ENCODE results near the gene ZKSCAN3. TPM values are rescaled to one million over a fixed set of nuclear protein-coding genes. Genes with fewer than 3 reads are reported as not detected.

Gene ZKSCAN3
- total RNA-seq, 4 donors from 2014 or later: 2.9 to 6.7 (median 4.3) TPM

DNA sequence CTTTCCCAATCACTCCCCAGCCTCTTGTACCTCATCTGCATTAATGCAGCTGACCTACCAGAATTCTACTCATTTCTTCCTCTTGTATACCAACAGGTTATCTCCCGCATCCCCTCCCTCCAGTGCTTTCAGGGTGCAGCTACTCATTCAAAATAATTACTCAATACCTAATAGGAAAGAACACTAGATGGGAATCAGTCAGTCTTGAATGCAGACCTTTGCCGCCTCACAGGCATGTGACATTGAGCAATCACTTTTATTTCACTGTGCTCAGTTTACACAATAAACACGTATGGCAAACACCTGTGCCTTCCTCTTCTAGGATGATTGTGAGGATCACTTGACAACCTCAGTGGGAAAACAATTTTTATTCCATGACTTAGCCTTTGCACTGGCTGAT lies 27.1 kb upstream of the ZKSCAN3 start:
- H3K4me3 ChIP-seq (ENCODE audit: low read depth, poor library complexity, severe bottlenecking): no peak overlapping the region
- no peak for DNase-seq (ENCODE audit: low spot score in 2 of 2)
- WGBS, 2 donors: 76 to 83% methylated on average over 3 of the region's 3 CpGs
- intact Hi-C loops (cut with DNase I; ENCODE audit: low total_unique reads): no loop called here
- no peak for TF ChIP-seq POLR2A (IDR thresholded peaks at IDR 0.05)
- TF ChIP-seq, protein P1, sequence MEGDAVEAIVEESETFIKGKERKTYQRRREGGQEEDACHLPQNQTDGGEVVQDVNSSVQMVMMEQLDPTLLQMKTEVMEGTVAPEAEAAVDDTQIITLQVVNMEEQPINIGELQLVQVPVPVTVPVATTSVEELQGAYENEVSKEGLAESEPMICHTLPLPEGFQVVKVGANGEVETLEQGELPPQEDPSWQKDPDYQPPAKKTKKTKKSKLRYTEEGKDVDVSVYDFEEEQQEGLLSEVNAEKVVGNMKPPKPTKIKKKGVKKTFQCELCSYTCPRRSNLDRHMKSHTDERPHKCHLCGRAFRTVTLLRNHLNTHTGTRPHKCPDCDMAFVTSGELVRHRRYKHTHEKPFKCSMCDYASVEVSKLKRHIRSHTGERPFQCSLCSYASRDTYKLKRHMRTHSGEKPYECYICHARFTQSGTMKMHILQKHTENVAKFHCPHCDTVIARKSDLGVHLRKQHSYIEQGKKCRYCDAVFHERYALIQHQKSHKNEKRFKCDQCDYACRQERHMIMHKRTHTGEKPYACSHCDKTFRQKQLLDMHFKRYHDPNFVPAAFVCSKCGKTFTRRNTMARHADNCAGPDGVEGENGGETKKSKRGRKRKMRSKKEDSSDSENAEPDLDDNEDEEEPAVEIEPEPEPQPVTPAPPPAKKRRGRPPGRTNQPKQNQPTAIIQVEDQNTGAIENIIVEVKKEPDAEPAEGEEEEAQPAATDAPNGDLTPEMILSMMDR (IDR thresholded peaks at IDR 0.05): no peak

DNA sequence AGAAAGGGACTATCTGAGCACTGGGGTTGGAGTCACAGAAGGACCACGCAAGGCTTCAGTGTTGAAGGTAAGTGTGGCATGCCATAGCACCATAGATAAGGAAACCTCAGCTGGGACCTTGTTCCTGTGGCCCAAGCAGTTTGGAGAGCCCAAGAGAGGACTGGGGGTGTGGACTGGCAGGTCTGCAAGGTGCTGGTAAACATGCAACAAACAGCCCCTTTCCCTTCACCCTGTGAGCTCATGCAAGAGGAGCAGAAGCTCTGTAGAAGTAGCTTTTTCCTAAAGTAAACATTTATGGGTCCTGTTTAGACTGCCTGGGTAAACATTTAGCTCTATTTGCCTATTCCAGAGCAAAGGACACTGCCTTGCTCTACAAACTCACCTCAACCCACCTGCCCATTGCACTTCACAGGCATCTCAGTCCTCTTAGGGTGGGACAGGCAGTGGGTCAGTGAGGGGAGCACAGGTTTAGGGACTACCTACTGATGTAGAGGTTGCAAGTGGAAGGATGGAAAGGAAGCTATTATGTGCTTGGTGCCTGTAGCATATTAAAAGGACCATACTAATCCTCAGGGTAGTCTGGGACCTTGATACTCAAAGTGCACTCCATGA lies 25.8 kb upstream of the ZKSCAN3 start:
- WGBS, 2 donors: 100% methylated on average over 1 of the region's 1 CpG
- no peak overlapping the region for H3K4me3 ChIP-seq (ENCODE audit: low read depth, poor library complexity, severe bottlenecking)
- DNase-seq (ENCODE audit: low spot score in 2 of 2): no peak
- intact Hi-C loops (cut with DNase I; ENCODE audit: low total_unique reads): no loop called here
- TF ChIP-seq POLR2A (IDR thresholded peaks at IDR 0.05): no peak
- TF ChIP-seq, protein P1 (IDR thresholded peaks at IDR 0.05): no peak

DNA sequence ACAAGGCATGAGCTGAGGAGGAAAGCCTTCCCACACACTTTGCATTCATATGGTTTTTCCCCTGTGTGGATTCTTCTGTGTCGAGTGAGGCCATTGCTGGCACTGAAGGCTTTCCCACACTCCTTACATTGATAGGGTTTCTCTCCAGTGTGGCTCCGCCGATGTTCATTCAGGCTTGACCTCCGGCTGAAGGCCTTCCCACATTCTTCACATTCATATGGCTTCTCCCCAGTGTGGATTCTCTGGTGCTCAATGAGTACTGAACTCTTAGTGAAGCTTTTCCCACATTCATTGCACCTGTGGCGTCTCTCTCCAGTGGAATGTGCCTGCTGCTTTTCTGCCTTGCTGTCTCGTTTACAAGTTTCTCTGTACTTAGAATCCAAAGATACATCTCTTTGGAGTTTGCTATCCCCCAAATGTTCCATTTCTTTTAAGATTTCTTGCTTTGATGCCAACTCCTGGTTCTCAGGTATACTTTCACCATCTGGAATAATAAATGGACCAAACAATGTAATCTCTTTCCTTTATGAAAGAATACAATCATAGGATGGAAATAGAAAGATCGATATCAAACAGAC lies 23.3 kb upstream of the ZKSCAN3 start:
- TF ChIP-seq, protein P1 (IDR thresholded peaks at IDR 0.05): no peak
- intact Hi-C loops (cut with DNase I; ENCODE audit: low total_unique reads): no loop called here
- H3K4me3 ChIP-seq (ENCODE audit: low read depth, poor library complexity, severe bottlenecking): no peak overlapping the region
- no peak for DNase-seq (ENCODE audit: low spot score in 2 of 2)
- 95 to 97% methylated on average over 7 of the region's 7 CpGs for WGBS, 2 donors

DNA sequence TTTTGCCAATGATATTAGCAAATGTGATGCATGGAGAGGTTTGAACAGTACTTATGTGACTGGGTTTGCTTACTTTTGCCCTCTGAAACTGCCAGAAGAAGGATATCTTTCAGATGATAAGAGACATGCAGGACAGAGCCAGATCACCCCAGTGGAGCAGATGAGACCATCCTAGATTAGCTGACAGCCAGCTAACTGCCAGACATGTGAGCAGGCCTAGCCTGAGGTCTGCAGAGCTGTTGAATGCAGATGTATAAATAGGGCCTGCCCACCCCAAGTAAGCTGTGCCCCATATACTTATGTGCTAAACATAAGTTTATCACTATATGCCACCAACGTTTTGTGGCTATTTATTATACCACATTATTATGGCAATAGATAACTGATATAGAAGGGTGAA lies 19.7 kb upstream of the ZKSCAN3 start:
- intact Hi-C loops (cut with DNase I; ENCODE audit: low total_unique reads): no loop called here
- TF ChIP-seq, protein P1 (IDR thresholded peaks at IDR 0.05): no peak
- no peak overlapping the region for H3K4me3 ChIP-seq (ENCODE audit: low read depth, poor library complexity, severe bottlenecking)
- no peak for DNase-seq (ENCODE audit: low spot score in 2 of 2)
- 73 to 81% methylated on average over 1 of the region's 1 CpG for WGBS, 2 donors

DNA sequence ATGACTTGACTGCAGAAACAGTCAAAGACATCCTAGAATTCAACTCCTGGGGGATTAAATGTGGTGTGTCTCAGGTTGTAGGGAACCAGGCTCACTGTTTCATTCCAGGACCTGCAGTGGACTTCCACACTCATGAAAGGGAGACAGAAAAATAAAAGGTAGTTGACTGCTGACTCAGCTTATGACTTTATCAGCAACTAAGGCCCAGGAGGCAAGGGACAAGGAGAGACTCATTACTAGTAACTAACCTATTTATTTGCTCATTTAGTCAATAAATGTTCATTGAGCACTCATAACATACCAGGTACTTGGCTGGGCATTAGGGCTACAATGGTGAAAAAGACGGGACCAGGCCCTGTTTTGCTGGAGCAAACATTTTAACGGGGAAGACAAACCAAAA lies 16.7 kb upstream of the ZKSCAN3 start:
- TF ChIP-seq POLR2A (IDR thresholded peaks at IDR 0.05): no peak
- TF ChIP-seq, protein P1 (IDR thresholded peaks at IDR 0.05): no peak
- intact Hi-C loops (cut with DNase I; ENCODE audit: low total_unique reads): no loop called here
- no peak overlapping the region for H3K4me3 ChIP-seq (ENCODE audit: low read depth, poor library complexity, severe bottlenecking)
- 92 to 95% methylated on average over 2 of the region's 2 CpGs for WGBS, 2 donors
- no peak for DNase-seq (ENCODE audit: low spot score in 2 of 2)

DNA sequence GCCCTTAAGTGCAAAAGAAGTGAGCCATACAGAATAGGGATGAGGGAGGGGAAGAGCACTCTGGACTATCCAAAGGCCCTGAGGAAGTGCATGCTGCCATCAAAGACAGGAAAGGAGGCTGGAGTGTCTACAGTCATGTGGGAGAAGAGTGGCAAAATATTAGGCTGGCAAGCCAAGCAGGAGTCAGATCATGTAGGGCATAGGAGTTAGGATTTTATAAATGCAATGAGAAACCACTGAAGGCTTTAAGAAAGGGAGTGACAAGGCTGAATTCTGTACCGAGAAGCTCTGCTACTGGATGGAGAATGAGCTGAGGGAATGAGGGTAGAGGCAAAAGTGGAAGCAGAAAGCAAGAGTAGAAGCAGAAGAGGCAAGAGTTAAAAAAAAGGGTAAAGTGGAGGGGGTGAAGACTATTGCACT lies 16.1 kb upstream of the ZKSCAN3 start:
- 85 to 87% methylated on average over 1 of the region's 1 CpG for WGBS, 2 donors
- no peak for DNase-seq (ENCODE audit: low spot score in 2 of 2)

More for the DNA sequence above, 16.1 kb upstream of the ZKSCAN3 start:
- TF ChIP-seq, protein P1 (IDR thresholded peaks at IDR 0.05): no peak
- no peak for TF ChIP-seq POLR2A (IDR thresholded peaks at IDR 0.05)
- intact Hi-C loops (cut with DNase I; ENCODE audit: low total_unique reads): no loop called here
- no peak overlapping the region for H3K4me3 ChIP-seq (ENCODE audit: low read depth, poor library complexity, severe bottlenecking)

All from lower leg skin (tissue), 4 donors.